Thyroid gland (tissue), 4 donors: ENCODE data around the gene RHBDL1.

Experiments used
- POLR2A ChIP-seq, 2 donors: fragments of 450-650 bp; IDR thresholded peaks; one replicate each; pipeline ENCODE4 v1.6.1; 2017; ENCODE audit warnings: antibody characterized with exemption in 2 of 2, mild to moderate bottlenecking in 2 of 2, moderate library complexity in 1 of 2
- TF ChIP-seq, protein P1 (sequence below), 6 experiments: fragments of 200-600 bp in 3 of 6; fragments of 450-650 bp in 3 of 6; sonication (generic) in 3 of 6; IDR thresholded peaks; one replicate each; pipeline ENCODE4 v1.5.1; 2016 to 2019; ENCODE audit warnings: antibody characterized with exemption in 6 of 6, mild to moderate bottlenecking in 2 of 6, inconsistent platforms in 1 of 6, moderate library complexity in 1 of 6

DNA sequence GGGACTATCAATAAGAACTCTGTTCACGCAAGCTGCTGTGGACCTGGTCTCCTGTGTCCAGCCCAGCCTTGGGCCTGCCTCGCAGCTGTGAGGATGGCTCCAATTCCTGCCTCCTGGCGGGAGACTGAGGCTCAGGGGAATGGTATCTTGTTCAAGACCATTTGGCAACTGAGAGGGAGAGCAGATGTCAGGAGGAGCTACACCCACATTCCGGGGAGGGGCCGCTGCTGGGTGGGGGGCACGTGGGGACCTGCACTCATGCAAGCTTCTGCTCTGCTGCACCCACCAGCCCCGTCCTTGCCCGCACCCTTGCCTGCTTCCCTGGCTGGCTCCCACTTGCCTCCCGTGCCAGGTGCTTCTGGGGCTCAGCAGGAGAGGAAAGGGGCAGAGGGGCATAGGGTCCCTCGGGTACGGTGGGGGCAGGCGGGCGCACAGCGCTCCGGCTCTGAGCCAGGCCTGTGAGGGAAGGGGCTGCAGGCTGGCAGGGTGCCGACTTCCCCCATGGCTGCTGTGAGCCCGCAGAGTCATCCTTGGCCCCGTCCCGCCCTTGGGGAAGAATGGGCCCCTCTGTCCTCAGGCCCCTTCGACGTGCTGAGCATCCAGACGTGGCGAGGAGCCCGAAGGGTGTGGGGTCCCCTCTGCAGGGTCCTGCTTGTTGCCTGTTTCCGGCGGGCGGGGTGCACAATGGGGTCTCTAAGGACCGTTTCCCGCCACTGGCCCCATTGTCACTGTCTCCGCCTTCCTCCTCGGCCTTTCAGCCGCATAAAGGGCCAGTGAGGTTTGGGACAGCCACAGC is 42.2 kb downstream of the RHBDL1 start:
- TF ChIP-seq, protein P1, sequence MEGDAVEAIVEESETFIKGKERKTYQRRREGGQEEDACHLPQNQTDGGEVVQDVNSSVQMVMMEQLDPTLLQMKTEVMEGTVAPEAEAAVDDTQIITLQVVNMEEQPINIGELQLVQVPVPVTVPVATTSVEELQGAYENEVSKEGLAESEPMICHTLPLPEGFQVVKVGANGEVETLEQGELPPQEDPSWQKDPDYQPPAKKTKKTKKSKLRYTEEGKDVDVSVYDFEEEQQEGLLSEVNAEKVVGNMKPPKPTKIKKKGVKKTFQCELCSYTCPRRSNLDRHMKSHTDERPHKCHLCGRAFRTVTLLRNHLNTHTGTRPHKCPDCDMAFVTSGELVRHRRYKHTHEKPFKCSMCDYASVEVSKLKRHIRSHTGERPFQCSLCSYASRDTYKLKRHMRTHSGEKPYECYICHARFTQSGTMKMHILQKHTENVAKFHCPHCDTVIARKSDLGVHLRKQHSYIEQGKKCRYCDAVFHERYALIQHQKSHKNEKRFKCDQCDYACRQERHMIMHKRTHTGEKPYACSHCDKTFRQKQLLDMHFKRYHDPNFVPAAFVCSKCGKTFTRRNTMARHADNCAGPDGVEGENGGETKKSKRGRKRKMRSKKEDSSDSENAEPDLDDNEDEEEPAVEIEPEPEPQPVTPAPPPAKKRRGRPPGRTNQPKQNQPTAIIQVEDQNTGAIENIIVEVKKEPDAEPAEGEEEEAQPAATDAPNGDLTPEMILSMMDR (IDR thresholded peaks at IDR 0.05) = no peak
- TF ChIP-seq POLR2A (IDR thresholded peaks at IDR 0.05) = no peak
